HTERT RPE-1 (cell line): ENCODE measurements around the gene COX4I1.

Experiments used
- in situ Hi-C: fragments of 300-500 bp; cut with MboI; formaldehyde crosslinking; loops from 4 replicates; pipeline ENCODE4 v1.14.3; 2020; ENCODE audit warnings: low sequenced_read_pairs

Gene COX4I1

GRCh38 chr16:85838381-85838780, 38.9 kb downstream of the COX4I1 start:
- in situ Hi-C loops, result no loop called here

GRCh38 chr16:85838876-85839585, 39.5 kb downstream of the COX4I1 start:
- in situ Hi-C loops, result no loop called here

- in situ Hi-C loops, result no loop called here
Observed at GRCh38 chr16:85839681-85840240, 40.3 kb downstream of the COX4I1 start.

- in situ Hi-C loops, result no loop called here
Observed at GRCh38 chr16:85840395-85840794, 40.9 kb downstream of the COX4I1 start.

GRCh38 chr16:85840801-85841200, 41.3 kb downstream of the COX4I1 start:
- in situ Hi-C loops, result no loop called here

GRCh38 chr16:85842435-85842834, 42.9 kb downstream of the COX4I1 start:
- in situ Hi-C loops, result no loop called here

GRCh38 chr16:85842848-85843247, 43.4 kb downstream of the COX4I1 start:
- in situ Hi-C loops, result no loop called here

GRCh38 chr16:85843471-85844168, 44.1 kb downstream of the COX4I1 start:
- in situ Hi-C loops, result no loop called here

GRCh38 chr16:85844169-85844481, 44.6 kb downstream of the COX4I1 start:
- in situ Hi-C loops, result no loop called here

GRCh38 chr16:85844786-85845185, 45.3 kb downstream of the COX4I1 start:
- in situ Hi-C loops, result no loop called here

- in situ Hi-C loops, result no loop called here
Observed at GRCh38 chr16:85845266-85845665, 45.8 kb downstream of the COX4I1 start.

- in situ Hi-C loops, result no loop called here
Observed at GRCh38 chr16:85846461-85846860, 47.0 kb downstream of the COX4I1 start.

- in situ Hi-C loops, result no loop called here
Observed at GRCh38 chr16:85847036-85847435, 47.5 kb downstream of the COX4I1 start.

- in situ Hi-C loops, result no loop called here
Observed at GRCh38 chr16:85847681-85848601, 48.4 kb downstream of the COX4I1 start.

- in situ Hi-C loops, result no loop called here
Observed at GRCh38 chr16:85848986-85849385, 49.5 kb downstream of the COX4I1 start.

- in situ Hi-C loops, result no loop called here
Observed at GRCh38 chr16:85849388-85849787, 49.9 kb downstream of the COX4I1 start.

GRCh38 chr16:85850344-85850880, 50.9 kb downstream of the COX4I1 start:
- in situ Hi-C loops, result no loop called here

- in situ Hi-C loops, result no loop called here
Observed at GRCh38 chr16:85851034-85851785, 51.7 kb downstream of the COX4I1 start.

- in situ Hi-C loops, result no loop called here
Observed at GRCh38 chr16:85853547-85854545, 54.4 kb downstream of the COX4I1 start.
